Measurements from ENCODE around the gene WSCD1.

Gene WSCD1

DNA sequence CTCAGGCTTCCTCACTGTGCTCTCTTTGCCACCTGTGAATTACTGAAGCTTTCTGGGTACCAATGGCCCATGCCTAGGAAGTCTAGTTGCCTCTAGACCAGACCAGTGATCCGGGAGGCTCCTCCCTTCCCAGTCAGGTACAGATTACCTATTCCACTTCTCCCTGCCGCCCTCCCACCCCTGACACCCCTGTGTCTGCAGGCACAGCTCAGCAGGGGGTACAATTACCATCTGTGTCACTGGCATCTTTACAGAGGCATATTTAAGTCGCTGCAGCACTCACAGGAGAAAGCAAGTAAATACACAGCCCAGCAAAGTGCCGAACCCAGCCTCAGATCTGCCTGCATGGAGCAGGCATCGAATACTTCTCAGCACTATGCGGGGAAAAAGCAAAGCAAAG lies 5.3 kb upstream of the WSCD1 start:
- no peak for DNase-seq

DNA sequence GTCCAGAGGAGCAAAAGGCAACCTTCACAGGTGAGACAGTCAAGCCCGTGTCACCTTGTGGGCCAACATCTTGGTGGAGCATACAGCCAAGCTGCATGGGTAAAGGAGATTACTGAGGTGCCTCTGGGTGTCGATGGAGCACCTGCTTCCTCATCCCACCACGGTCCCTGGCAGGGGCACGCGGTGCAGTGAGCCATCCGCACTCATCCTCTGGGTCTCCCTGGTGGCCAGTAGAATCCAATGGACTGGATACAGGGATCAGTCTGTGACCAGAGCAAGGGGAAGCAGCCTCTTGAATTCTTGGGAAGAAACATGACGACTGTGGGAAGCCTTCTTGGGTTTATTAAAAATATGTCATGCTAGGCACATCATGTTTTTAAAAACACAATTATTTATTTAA lies 4.8 kb upstream of the WSCD1 start:
- DNase-seq = no peak

DNA sequence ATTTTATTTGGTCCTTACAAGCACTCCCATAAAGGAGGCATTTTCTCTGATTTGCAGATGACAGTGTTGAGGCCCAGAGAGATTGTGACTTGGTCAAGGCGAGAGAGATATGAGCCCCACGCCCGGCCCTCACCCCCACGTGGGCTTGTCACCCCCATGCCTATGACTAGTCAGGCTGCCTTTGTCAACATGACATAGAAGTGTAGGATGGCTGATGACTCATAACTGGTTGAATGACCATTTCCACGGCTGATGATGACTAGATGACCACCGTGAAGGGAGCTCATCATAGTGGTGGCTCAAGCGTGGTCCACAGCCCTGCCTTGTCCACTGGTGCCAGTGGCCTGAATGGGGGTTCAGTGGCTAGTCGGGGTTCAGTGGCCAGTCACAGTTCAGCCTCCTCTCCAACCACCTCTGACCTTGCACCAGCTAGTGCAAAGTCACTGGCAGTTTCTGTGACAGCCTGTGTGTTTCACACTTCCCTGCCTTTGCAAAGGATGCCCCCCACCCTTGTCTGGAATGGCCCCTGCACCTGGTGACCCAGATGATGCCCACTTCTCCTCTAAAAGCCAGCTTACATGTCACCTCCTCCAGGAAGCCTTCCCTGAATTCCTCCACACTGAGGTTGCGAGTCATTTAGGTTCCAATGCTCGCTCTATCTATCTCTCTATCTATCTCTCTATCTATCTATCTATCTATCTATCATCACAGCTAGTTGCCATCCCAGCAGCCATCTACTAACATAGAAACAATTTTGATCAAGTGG lies 3.8 kb upstream of the WSCD1 start:
- DNase-seq = no peak

DNA sequence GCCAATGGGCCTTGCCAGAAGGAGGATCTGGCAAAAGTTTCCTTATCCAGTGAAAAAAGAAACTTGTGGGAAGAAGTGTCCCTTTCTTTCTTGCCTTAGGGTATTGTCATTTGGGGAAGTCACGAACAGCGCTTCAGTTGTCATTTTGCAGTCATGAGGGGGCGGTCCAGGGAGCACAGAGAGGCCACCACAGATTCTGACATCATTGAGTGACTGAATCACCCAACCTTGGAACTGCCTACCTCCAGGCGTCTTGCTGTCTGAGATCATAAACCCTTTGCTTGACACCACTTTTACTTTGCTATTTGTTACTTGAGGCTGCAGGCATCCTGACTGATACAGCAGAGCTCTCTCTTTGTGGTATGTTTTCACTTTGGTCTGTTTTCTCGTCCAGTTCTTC lies 3.1 kb upstream of the WSCD1 start:
- no peak for DNase-seq

DNA sequence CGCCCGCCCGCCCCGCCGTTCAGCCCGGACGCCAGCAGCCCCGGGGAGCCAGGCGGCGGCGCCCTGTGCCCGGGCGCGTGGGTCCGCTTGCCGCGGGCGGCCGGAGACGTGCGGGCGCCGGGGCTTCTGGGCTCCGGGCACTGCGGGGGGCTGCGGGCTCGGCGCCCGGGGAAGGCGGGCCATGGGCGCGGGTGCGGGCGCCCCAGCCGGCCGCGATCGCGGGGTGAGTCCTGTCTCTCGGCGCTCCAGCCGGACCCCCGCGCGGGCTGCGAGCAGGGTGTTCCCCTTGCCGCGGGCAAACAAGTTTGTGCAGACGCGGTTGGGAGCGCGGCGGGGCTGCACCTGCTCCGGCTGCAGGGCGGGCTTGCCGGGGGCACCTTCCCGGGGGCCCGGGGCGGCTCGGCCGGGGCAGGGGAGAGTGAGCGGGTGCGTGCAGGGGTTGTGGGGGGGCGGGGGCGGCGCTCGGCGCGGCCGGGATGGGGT lies 292 bp downstream of the WSCD1 start:
- no peak for DNase-seq

DNA sequence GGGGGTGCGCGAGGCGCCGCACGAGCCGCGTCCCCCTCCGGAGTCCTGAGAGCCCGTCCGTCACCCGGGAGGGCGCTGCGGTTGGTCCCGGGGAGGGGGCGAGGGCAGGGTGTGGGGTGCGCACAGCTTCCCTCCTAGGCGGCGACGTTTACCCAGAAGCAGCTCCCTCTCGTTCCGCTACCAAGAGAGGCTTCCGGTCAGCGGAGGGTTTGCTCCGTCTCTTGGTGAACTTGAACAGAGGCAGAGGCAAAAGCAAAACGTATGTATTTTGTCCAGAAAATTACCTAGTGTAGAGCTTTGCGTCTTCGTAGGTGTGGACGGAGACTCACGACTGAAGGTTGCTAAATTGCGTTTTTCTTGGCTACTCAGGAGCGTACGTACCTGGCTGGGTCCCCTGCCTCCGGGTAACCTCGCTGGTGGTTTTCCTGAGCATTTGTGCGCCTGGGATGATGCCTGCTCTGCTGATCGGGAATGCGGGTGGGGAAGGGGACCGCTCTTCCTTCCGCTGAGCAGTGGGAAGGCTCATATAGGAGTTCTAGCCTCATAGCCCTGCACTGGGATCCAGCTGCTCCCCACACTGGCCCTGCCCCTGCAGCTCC lies 833 bp downstream of the WSCD1 start:
- DNase-seq = no peak

DNA sequence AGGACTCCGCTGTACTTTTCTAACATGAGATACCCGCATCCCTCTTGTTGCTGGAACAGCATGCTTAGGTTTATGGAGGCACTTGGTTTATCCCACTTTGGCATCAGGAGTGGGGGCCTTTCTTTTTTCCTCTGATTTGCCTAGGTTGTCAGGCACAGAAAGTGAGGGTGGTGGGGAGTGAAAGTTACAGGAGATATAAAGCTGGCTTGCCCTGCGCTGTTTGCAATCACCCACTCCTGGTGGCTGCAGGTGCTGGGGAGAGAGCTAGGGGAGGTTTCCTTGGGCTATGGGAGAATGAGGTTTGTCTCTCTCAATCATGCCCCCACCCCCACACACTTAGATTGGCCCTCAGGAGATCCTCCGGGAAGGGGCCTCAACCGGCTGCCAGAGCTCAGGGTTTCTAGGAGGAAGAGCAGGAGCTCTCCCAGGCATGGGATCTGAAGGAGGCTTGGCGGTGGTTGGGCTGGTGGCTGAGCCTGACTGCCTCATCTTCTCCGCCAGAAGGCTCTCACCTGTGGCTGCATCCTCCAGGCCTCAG lies 1.4 kb downstream of the WSCD1 start:
- no peak for DNase-seq

DNA sequence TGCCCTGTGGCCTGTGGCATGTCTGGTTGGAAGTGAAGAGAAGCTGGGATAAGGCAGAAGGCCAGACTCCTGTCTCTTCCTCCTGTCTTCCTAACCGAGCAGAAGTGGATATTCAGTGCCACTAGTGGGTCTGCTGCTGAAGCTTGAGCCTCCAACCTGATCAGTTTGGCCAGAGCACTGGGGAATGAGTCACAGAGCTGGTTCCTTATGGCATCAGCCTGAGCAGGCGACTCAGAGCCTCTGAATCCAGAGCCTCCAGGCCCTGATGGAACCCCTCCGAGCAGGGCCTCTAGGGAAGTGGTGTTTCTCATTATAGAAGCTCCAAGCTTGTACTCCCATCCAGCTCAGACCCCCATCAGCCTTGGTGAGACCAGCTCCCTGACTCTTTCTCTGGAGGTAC lies 2.0 kb downstream of the WSCD1 start:
- no peak for DNase-seq

DNA sequence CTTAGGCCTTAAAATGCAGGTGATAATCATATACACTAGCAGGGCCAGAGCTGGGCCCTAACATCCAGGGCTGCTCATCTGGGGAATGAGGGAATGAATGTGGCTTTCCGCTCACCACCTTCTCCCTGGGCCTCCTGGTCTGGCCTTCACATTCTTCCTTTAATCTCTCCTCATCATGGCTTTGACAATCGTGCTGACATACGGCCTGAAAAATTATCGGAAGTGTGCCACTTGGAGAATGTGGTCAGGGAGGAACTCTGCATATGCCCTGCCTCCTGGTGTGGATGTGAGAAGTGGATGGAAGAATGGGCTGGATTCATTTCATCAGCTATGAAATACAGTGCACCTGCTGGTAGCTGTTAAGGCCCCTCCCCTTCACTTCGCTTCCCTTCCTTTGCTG lies 2.4 kb downstream of the WSCD1 start:
- DNase-seq = no peak

DNA sequence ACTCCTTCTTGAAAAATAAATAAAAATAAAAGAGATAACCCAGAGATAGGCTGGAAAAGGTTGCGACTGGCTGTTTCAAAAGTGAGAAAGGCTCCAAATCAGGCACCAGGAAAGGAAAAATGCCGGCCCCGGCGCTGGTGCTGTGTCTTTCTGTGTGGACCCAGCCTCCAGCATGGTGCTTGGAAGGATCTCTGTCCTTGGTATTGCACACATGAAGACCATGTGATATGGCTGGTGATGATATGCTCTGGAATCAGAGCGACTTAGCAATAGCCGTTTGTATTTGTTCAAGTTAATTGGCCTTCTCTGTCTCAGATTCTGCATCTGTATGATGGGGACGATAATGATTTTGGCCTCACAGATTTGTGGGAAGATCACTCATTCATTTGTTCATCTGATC lies 3.4 kb downstream of the WSCD1 start:
- no peak for DNase-seq

DNA sequence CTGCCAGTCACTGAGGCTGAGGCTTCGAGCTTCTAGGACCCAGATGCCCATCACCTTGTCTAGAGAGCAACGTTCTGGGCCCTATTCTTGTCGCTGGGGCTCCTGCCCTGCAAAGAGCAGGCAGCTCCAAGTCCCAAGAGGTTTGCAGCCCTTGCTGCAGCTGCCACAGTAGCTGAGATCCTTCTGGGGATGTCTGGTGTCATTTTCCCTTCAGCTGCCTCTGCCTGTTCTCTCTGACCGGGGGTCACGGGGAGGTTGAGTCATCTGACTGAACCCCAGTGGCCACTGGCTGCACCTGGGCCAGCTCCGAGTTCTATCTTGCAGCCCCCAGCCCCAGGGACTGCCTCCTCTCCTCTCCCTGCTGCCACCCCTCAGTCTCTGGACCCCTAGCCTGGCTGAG lies 4.9 kb downstream of the WSCD1 start:
- no peak for DNase-seq

DNA sequence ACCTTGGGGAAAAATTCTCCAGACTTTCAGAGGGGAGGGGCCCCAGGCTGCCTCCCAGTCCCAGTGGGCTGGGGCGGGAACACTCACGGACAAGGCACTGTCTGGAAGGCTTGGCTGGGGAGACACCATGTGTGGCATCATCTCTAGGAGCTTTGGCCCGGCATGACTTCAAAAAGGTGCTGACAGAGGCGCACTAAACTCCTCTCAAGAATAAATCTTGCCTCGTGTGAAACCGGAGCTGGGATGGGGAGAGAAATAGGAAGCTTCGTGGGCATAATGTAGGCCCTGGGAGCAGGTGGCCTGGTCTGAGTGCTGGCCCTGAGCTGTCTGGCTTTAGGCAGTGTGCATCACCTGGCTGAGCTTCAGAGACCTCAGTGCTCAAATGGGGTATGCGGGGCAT lies 5.7 kb downstream of the WSCD1 start:
- DNase-seq = no peak

DNA sequence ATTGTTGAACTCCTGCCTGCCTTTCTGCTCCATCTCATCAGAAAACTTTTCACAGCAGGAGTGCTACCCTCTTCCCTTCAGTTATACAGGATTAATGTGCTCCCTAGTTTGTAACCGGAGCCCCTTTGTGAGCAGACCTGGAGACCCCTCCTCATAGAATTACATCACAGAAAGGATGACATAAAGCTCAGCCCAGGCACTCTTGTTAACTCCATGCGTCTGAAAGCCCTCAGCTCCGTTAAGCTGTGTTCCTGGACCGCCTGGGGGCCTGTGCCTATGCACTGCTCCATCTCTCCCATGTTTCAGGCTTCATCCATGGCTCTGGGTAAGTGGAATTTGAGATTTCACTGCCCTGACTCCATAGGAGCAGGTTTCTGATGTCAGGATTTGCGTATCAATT lies 7.6 kb downstream of the WSCD1 start:
- no peak for DNase-seq

DNA sequence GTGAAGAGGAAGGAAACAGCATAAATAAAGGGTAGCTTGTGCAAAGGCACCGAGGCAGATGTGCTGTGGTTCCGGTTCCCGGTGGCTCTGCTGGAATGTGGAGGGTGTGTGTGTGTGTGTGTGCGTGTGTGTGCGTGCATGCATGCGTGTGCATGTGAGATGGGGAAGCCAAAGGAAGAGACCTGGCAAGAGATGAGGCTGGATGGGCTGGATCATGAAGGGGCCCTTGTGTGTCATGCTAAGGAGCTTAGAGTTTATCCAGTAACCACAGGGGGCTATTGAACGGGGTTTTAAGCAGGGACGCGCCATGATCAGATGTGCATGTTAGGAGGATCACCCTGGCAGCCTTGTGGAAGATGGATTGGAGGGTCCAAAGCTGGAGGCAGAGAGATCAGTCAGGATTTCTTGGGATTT lies 8.3 kb downstream of the WSCD1 start:
- DNase-seq = no peak

DNA sequence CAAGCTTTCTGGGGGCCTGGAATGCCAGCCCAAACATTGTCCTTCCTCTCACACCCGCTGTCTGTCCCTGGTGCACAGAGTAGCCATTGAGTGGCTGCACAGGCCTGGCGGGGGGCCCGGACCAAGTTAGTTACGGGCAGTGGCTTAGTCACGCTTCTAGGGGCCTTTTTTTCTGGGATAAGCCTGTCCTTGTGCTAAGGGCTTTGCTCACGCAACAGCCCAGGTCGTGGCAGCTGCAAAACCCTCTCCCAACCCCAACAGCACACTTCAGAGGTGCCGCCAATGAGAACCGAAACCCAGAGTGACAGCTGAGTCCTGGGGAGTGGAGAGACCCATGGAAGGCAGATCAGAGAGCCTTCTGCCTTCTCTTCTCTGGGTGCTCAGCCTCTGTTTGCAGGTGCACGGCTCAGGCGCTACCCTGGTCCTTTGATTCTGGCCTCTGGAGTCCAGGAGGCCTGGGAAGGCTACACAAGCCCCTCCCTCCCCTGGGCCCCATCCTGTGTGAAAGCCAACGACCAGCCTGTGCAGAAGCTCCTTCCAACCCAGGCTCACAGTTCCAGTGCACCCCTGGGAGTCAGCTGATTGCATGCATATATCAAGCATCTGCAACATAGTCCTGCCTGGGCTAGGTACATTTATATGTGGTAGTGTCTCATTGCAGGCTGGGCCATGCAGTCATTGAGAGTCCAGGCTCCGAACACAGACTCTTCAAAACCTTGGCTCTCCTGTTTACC lies 9.1 kb downstream of the WSCD1 start:
- DNase-seq = no peak

DNA sequence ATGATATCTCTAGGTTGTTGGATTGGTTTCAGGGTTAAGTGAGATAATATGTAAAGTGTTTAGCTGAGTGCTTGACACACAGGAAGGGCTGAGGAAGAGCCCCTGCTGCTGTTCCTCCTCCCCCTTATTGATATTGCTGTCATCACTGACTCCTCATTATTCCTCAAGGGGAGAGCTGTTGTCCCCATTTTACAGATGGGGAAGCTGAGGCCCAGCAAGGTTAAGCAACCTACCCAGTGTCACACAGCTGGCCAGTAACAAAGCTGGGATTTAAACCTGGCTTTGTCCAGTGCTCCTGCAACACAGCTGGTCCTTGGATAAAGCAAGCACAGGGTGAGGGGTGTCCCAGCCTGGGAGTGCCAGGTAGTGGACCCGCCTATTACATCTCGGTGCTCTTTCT lies 9.8 kb downstream of the WSCD1 start:
- DNase-seq = no peak

DNA sequence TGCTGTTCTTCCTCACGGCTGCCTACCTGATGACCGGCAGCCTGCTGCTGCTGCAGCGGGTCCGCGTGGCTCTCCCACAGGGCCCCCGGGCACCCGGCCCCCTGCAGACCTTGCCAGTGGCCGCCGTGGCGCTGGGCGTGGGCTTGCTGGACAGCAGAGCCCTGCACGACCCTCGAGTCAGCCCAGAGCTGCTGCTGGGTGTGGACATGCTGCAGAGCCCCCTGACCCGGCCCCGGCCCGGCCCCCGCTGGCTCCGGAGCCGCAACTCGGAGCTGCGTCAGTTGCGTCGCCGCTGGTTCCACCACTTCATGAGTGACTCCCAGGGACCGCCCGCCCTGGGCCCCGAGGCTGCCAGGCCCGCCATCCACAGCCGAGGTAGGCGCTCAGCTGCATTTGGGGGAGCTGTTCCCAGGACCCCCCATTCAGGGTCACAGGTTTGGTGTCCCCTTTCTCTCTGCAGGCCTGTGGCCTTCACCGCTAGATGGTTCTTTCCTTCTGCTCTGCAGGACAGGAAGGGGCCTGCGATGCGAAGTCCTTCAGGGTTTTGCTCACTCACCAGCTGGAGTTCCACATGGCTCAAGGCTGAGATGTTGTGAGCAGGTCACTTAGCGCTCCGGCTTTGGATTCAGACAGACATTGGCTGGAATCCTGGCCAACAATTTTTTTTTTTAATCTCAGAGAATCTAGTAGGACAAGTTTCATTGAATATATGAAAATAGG lies 10.7 kb downstream of the WSCD1 start:
- no peak for DNase-seq

DNA sequence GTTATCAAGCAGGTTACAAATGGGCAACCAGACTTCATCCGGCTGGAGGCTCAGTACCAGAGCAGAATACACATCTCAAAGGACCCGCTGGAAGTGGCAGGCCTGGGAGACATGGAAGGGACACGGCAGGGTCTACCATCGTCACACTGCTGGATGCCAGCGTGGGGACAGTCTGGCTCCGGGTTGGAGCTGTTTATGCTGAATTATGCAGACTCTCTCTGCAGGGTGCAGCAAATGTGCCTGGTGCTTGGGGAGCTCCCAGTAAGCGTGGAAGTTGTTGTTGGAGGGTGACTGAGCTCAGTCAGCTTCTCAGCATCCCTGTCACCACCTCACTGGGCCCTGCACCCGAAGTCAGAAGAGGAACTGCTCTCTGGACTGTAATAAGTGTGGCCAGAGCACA lies 12.2 kb downstream of the WSCD1 start:
- DNase-seq = no peak

DNA sequence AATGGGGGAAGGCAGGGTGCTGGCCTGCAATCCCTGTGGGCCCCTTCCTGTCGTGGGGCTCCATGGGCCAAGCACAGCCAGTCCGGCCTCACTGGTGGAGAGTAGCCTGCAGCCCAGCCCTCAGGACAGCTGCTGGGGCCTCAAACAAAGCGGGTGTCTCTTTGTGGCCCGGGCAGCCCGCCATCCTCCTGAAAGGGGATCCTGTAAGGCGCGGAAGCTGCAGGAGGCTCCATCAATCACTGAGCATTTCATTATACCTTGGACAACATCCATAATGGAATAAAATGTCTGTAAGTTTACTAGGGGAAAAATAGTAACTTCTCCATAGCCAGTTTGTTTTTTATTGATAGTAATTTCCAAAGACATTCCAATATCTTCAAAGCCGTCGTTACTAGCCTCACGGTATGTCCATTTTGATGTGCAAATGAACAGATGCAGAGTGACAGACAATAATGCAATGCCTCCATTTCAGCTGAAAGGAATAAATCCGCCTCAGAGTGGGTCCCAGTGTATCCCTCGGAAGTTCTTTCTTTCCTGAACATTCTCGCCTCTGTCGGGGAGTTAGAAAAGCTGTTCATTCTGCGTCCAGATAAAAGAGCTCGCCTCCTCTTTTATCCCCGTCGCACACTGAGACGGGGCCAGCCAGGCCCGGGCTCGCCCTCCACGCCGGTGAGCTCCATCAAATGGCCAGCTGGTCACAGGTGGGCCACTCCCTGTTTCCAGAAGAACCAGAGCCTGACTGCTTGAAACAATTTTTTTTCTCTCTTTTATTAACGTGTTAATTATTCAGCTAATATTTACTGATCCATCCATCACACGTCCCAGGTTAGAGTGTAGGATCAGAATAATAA lies 14.4 kb downstream of the WSCD1 start:
- DNase-seq = no peak

DNA sequence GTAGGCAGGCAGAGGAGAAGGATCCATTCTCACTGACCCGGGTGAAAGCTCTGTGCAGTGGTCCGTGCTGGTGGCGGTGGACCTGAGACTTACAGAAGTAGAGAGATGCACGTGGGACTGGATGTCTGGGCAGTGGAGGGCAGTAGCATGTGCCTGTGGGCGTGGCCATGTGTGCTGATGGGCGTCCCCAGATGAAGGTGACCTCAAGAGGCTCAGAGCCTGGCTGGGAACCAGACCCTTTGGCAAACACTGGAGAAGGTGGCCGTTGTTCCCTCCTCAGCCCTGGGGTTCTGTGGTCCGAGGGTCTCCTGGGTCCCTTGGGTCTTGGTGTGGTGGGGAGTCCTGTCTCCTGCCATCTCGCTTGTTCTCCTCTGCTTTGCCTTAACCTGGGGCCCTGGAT lies 15.6 kb downstream of the WSCD1 start:
- DNase-seq = no peak

DNA sequence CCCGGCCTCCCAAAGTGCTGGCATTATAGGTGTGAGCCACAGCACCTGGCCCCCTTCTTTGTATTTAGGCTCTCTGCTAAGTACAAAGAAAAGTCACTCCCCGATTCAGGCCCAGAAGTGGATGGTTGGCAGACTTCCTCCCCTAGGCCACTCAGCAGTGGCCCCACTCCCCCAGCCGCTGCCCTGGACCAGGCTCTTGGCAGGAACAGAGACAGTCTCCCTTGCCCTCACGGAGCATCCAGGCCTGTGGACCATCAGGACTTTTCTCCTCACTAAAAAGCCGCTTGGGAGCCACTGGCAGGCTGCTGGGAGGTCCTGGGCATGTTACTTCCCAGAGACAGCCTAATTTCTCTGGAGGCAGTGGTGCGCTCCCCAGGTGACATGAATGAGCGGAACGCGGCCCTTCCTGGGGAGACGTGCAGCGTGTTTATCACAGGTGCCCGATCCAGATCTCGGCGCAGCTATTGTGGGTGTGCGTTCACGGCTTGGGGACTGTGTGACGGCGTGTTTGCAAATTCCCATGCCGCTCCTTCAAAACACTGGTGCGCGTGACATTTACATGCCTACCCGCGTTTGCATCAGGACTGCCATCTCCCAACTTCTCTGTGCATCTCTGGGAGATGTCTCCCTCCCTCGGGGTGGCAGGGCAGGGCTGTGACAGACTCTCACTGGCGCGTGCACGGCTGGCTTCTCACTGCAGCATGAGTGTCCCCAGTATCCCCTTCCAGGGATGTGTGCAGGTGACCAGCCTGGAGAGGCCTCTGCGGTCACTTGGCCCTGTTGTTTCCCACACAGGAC lies 16.6 kb downstream of the WSCD1 start:
- no peak for DNase-seq

All from activated CD4-positive, alpha-beta T cell treated with anti-CD3 and anti-CD28 coated beads, Interleukin-2, amount 50 U/mL, for 4 hours (primary cell).